ENCODE results near the gene CAPZA2.
"Not testable (repeated sequence)": the region's sequence is repeated elsewhere in the genome, so short reads cannot be mapped to it uniquely, and the experiment has no call there.

Gene CAPZA2

GRCh38 chr7:116862234-116862950 is at the start of gene CAPZA2:
Gene CAPZA2, plus strand, starts transcription at chr7:116862587. Its CDS starts 25 bp downstream, at chr7:116862612.
- DNase-seq: peak; percentile 93

GRCh38 chr7:116812860-116813259 is 49.5 kb upstream of the CAPZA2 start:
- no peak for DNase-seq

- not testable (repeated sequence) for DNase-seq
These were observed 49.0 kb upstream of the CAPZA2 start for GRCh38 chr7:116813371-116813770.

- no peak for DNase-seq
These were observed 47.3 kb upstream of the CAPZA2 start for GRCh38 chr7:116815041-116815440.

GRCh38 chr7:116820149-116820548 is 42.2 kb upstream of the CAPZA2 start:
- DNase-seq: no peak

- not testable (repeated sequence) for DNase-seq
These were observed 40.7 kb upstream of the CAPZA2 start for GRCh38 chr7:116821647-116822046.

- DNase-seq: no peak
These were observed 37.9 kb upstream of the CAPZA2 start for GRCh38 chr7:116824449-116824848.

- DNase-seq: no peak
These were observed 34.1 kb upstream of the CAPZA2 start for GRCh38 chr7:116828281-116828680.

- no peak for DNase-seq
These were observed 33.3 kb upstream of the CAPZA2 start for GRCh38 chr7:116829041-116829440.

- no peak for DNase-seq
These were observed 32.9 kb upstream of the CAPZA2 start for GRCh38 chr7:116829493-116829892.

- DNase-seq: no peak
These were observed 29.7 kb upstream of the CAPZA2 start for GRCh38 chr7:116832692-116833091.

GRCh38 chr7:116834815-116835504 is 27.4 kb upstream of the CAPZA2 start:
- no peak for DNase-seq

- DNase-seq: no peak
These were observed 26.3 kb upstream of the CAPZA2 start for GRCh38 chr7:116836048-116836447.

- DNase-seq: no peak
These were observed 25.5 kb upstream of the CAPZA2 start for GRCh38 chr7:116836911-116837310.

- no peak for DNase-seq
These were observed 24.8 kb upstream of the CAPZA2 start for GRCh38 chr7:116837586-116837985.

GRCh38 chr7:116840256-116840655 is 22.1 kb upstream of the CAPZA2 start:
- DNase-seq: no peak

GRCh38 chr7:116842371-116842770 is 20.0 kb upstream of the CAPZA2 start:
- no peak for DNase-seq

GRCh38 chr7:116843378-116843777 is 19.0 kb upstream of the CAPZA2 start:
- DNase-seq: no peak

GRCh38 chr7:116851175-116851574 is 11.2 kb upstream of the CAPZA2 start:
- DNase-seq: no peak

GRCh38 chr7:116851671-116852070 is 10.7 kb upstream of the CAPZA2 start:
- DNase-seq: no peak

GRCh38 chr7:116854132-116854531 is 8.3 kb upstream of the CAPZA2 start:
- no peak for DNase-seq

- no peak for DNase-seq
These were observed 5.3 kb upstream of the CAPZA2 start for GRCh38 chr7:116857052-116857451.

- DNase-seq: peak; percentile 43
These were observed 3.1 kb upstream of the CAPZA2 start for GRCh38 chr7:116859323-116859722.

GRCh38 chr7:116861717-116862116 is 670 bp upstream of the CAPZA2 start:
- no peak for DNase-seq

Data from CD4-positive, alpha-beta T cell treated with Interleukin-17A for 1 hour (primary cell).